Astrocyte (in vitro differentiated cells and primary cell): ENCODE measurements around the gene NIPSNAP3A.

Experiments
- CTCF ChIP-seq: IDR thresholded peaks from 2 replicates; pipeline ENCODE4 v1.5.1; 2011; ENCODE audit warnings: low read depth, mild to moderate bottlenecking, inconsistent platforms, low read length, moderate library complexity; ENCODE audit not compliant: insufficient read depth
- EZH2 ChIP-seq: IDR thresholded peaks from 2 replicates; pipeline ENCODE4 v1.6.1; 2012; ENCODE audit warnings: mild to moderate bottlenecking, low read length, inconsistent platforms; ENCODE audit not compliant: insufficient read depth

- TF ChIP-seq EZH2 = no peak
- TF ChIP-seq CTCF = no peak
These were observed 36.6 kb downstream of the NIPSNAP3A start for GRCh38 chr9:104784098-104784497.
